ENCODE measurements around the gene C4BPB.

C4BPB gene

GRCh38 chr1:207047505-207047904 lies 41.2 kb upstream of the C4BPB start:
- no peak for TF ChIP-seq USF1 (IDR thresholded peaks at IDR 0.05)

- no peak for TF ChIP-seq EGR1 (IDR thresholded peaks at IDR 0.05)
Observed at GRCh38 chr1:207048041-207048440, 40.6 kb upstream of the C4BPB start.

GRCh38 chr1:207049054-207049453 lies 39.6 kb upstream of the C4BPB start:
- TF ChIP-seq NFIC (IDR thresholded peaks at IDR 0.05) (no peak), YY1 (IDR thresholded peaks at IDR 0.05; ENCODE audit: low read depth) (no peak), TAF1 (IDR thresholded peaks at IDR 0.05; ENCODE audit: low read depth) (no peak), EP300 (IDR thresholded peaks at IDR 0.05; ENCODE audit: borderline replicate concordance) (no peak), TCF12 (IDR thresholded peaks at IDR 0.05; ENCODE audit: low read depth) (no peak), ZBTB7A (IDR thresholded peaks at IDR 0.05; ENCODE audit: low read depth) (no peak), CREB1 (IDR thresholded peaks at IDR 0.05; ENCODE audit: low read depth) (no peak), CEBPB (IDR thresholded peaks at IDR 0.05) (no peak), FOXM1 (IDR thresholded peaks at IDR 0.05; ENCODE audit: borderline replicate concordance, low read depth) (no peak), USF1 (IDR thresholded peaks at IDR 0.05) (no peak), EGR1 (IDR thresholded peaks at IDR 0.05) (no peak), RAD21 (IDR thresholded peaks at IDR 0.05; ENCODE audit: low read depth) (no peak), TEAD4 (IDR thresholded peaks at IDR 0.05) (no peak), MAX (IDR thresholded peaks at IDR 0.05) (no peak)

GRCh38 chr1:207049514-207049913 lies 39.1 kb upstream of the C4BPB start:
- TF ChIP-seq TEAD4 (IDR thresholded peaks at IDR 0.05) (no peak), ZBTB7A (IDR thresholded peaks at IDR 0.05; ENCODE audit: low read depth) (no peak), EP300 (IDR thresholded peaks at IDR 0.05; ENCODE audit: borderline replicate concordance) (no peak), TCF12 (IDR thresholded peaks at IDR 0.05; ENCODE audit: low read depth) (no peak), CEBPB (IDR thresholded peaks at IDR 0.05) (no peak), EGR1 (IDR thresholded peaks at IDR 0.05) (no peak), FOXM1 (IDR thresholded peaks at IDR 0.05; ENCODE audit: borderline replicate concordance, low read depth) (no peak), MAX (IDR thresholded peaks at IDR 0.05) (no peak), CREB1 (IDR thresholded peaks at IDR 0.05; ENCODE audit: low read depth) (no peak), NFIC (IDR thresholded peaks at IDR 0.05) (no peak)

- TF ChIP-seq FOXM1 (IDR thresholded peaks at IDR 0.05; ENCODE audit: borderline replicate concordance, low read depth), result 0 out of 2 replicates have a peak, but pooled peaks have one; percentile 41
- no peak for TF ChIP-seq NFIC (IDR thresholded peaks at IDR 0.05)
- TF ChIP-seq YY1 (IDR thresholded peaks at IDR 0.05; ENCODE audit: low read depth), result no peak
- TF ChIP-seq RAD21 (IDR thresholded peaks at IDR 0.05; ENCODE audit: low read depth), result peak; percentile 50
Observed at GRCh38 chr1:207049974-207050391, 38.7 kb upstream of the C4BPB start.

- TF ChIP-seq EGR1 (IDR thresholded peaks at IDR 0.05) (no peak), TAF1 (IDR thresholded peaks at IDR 0.05; ENCODE audit: low read depth) (peak; percentile 65), YY1 (IDR thresholded peaks at IDR 0.05; ENCODE audit: low read depth) (peak; percentile 89), USF1 (IDR thresholded peaks at IDR 0.05) (no peak)
Observed at GRCh38 chr1:207050480-207051190, 38.0 kb upstream of the C4BPB start.

GRCh38 chr1:207051191-207051943 lies 37.3 kb upstream of the C4BPB start, which contains the start of gene YOD1:
Gene YOD1 (minus strand): TSS chr1:207051208. CDS start chr1:207051030, 178 bp downstream.
- TF ChIP-seq FOXM1 (IDR thresholded peaks at IDR 0.05; ENCODE audit: borderline replicate concordance, low read depth) (peak; percentile 41; the same call in 1 of the 2 replicates), YY1 (IDR thresholded peaks at IDR 0.05; ENCODE audit: low read depth) (no peak), USF1 (IDR thresholded peaks at IDR 0.05) (peak; percentile 4; the same call in 1 of the 2 replicates), TCF12 (IDR thresholded peaks at IDR 0.05; ENCODE audit: low read depth) (peak; percentile 69), EGR1 (IDR thresholded peaks at IDR 0.05) (no peak), CEBPB (IDR thresholded peaks at IDR 0.05) (no peak), CREB1 (IDR thresholded peaks at IDR 0.05; ENCODE audit: low read depth) (no peak), MAX (IDR thresholded peaks at IDR 0.05) (peak; percentile 9; the same call in 1 of the 2 replicates), NFIC (IDR thresholded peaks at IDR 0.05) (0 out of 2 replicates have a peak, but pooled peaks have one; percentile 25), EP300 (IDR thresholded peaks at IDR 0.05; ENCODE audit: borderline replicate concordance) (peak; percentile 62), TAF1 (IDR thresholded peaks at IDR 0.05; ENCODE audit: low read depth) (no peak), ZBTB7A (IDR thresholded peaks at IDR 0.05; ENCODE audit: low read depth) (no peak), REST (IDR thresholded peaks at IDR 0.05; ENCODE audit: low read depth) (no peak), TEAD4 (IDR thresholded peaks at IDR 0.05) (no peak), RAD21 (IDR thresholded peaks at IDR 0.05; ENCODE audit: low read depth) (no peak)
